GM19043 (cell line): Measurements from ENCODE around the gene TRIM24.
A peak's percentile ranks its signal among the peaks of the same experiment; 100 is the strongest.
"Not testable (repeated sequence)": the region's sequence is repeated elsewhere in the genome, so short reads cannot be mapped to it uniquely, and the experiment has no call there.

ENCODE experiments used
- ATAC-seq: cut with Tn5 transposase; IDR thresholded peaks from one replicate; pipeline ENCODE4 v1.9.1; 2021; ENCODE audit warnings: low read depth; ENCODE audit not compliant: unreplicated experiment

The TRIM24 gene

DNA sequence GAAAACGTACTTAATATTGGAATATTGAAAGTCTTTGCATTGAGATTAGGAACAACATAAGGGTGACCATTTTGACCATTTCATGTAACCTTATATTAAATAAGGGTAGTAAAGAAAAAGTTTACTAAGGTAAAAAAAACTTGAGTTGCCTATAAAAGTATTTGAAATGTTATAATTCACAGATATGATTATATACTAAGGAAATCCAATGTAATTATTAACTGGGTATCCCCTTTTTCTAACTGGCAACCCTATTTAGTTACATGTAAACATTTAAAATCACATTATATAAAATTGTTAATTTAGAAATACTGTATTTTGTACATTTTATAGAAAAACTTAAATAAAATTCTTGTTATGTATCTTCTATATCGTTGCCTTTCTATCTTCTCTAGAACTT is 64.2 kb downstream of the TRIM24 start:
- ATAC-seq: no peak

DNA sequence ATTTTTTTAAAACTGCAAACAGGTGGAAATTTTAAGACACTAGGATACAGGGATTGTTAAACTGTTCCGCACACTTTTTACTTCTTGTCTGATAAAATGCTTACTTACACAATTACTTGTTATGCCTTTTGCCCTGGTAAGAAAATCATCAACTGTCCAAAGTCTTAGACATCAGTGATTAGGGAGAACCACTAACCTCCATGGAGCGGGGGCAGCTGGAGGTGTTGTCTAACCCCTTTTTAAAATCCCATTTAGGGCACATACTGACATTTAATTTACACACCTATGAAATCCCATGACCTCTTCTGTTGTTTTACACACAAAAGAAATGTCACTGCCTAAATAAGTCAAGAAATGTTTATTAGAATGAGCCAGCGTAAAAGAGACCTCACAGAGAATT is 65.7 kb downstream of the TRIM24 start:
- ATAC-seq: no peak

DNA sequence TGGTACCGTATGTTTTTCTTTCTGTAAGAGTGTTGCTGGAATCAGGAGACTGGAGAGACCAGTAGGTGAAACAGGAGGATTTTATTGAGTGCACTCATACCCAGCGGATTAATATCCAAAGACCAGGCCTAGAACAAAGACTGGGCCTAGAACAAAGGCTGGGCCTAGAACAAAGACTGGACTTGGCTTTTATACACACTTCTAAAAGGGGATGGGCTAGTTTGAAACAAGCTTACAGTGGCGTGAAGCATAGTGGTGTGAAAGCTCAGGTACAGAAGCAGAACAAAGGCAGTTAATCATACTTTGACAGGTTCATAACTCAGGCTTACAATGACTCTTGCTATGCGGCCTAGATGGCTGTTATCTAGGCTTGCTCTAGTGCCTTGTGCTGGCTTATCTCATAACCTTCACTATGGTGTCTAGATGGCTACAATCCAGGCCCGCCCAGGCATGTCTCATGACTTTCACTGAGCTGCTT is 67.7 kb downstream of the TRIM24 start:
- no peak for ATAC-seq

DNA sequence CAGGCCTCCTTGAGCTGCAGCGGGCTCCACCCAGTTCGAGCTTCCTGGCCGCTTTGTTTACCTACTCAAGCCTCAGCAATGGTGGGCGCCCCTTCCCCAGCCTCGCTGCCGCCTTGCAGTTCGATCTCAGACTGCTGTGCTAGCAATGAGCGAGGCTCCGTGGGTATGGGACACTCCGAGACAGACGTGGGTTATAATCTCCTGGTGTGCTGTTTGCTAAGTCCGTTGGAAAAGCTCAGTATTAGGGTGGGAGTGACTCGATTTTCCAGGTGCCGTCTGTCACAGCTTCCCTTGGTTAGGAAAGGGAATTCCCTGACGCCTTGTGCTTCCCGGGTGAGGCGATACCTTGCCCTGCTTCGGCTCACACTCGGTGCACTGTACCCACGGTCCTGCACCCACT is 76.8 kb downstream of the TRIM24 start:
- ATAC-seq: not testable (repeated sequence)

DNA sequence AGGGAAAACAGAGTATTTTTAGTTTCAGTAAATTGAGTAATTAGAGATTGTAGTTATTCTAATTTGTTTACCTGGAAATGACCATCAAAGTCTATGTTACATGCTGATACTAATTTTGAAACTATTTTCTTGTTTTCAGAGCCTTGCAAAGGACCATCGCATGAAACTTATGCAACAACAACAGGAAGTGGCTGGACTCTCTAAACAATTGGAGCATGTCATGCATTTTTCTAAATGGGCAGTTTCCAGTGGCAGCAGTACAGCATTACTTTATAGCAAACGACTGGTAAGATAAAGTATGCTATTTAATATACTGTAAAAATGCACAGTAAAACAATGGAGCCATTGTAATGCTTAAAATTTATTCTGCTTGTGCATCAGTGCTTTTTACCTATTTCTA is 78.5 kb downstream of the TRIM24 start:
- no peak for ATAC-seq

DNA sequence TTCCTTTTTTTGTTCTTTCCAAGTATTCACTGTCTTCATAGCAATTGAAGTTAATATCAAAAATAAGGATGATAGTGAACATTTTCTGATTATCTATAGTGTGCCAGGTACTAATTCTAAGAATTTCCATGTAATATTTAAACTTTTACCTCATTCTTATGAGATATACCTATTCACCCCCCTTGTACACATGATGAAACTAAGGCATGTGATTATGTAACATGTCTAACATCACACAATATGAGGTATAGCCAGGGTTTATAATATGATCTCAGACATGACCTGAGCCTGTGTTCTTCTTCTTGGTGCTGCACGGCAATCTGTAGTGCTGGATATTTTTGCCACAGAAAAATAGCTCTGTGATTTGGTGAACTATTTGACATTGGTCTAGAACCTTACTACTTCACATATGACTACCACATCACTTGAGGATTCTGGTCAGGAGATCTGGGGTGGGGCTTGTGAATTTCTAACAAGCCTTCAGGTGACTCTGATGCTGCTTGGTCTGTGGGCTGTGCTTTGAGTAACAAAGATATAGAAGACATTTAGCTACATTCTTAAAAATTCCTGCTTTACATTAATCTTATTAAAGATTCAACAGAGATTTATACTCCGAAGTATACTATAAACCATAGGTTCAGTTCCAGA is 79.1 kb downstream of the TRIM24 start:
- no peak for ATAC-seq

DNA sequence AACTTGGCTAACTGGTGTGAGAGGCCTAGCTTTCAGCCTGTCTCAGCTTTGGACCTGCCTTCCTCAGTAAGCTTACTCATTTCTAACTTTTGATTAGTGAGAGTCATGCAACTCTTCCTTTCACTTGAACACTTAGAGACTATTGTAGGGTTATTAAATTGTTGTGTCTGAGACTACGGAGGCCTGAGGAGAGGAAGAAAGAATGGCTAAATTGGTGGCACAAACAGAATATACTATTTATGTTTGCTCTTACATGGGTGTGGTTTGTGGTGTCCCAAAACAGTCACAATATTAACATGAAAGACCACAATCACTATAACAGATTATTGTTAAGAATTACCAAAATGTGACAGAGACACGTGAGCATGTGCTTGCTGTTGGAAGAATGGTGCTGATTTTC is 82.1 kb downstream of the TRIM24 start:
- peak; percentile 91 for ATAC-seq

DNA sequence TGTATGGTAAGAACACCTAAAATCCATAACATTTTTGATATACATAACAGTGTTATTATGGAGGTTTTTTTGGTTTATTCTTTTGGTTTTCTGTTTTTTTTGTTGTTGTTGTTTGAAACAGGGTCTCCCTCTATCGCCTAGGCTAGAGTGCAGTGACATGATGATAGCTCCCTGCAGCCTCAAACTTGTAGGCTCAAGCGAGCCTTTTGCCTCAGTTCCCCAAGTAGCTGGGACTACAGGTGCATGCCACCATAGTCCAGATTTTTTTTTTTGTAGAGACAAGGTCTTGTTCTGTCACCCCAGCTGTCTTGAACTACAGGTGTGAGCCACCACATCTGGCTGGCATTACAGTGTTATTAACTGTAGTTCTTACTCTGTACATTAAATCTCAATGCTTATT is 83.7 kb downstream of the TRIM24 start:
- ATAC-seq: no peak

DNA sequence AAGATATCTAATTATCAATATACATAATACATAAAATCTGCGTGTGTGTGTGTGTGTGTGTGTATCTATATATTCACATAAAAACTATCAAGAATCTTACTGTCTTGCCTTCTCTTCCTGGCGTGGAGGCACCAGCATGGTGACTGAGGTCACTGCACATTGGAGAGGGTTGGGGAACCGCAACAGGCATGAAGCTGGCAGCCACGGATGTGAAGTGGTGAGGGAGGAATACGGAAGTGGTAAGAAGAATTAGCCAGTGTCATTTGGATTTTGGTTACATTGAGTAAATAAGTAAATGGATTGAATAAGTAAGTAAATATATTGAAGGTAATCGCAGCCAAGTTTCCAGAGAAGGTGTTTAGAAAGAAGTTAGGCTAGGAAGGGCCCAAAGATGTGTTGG is 85.1 kb downstream of the TRIM24 start:
- no peak for ATAC-seq

DNA sequence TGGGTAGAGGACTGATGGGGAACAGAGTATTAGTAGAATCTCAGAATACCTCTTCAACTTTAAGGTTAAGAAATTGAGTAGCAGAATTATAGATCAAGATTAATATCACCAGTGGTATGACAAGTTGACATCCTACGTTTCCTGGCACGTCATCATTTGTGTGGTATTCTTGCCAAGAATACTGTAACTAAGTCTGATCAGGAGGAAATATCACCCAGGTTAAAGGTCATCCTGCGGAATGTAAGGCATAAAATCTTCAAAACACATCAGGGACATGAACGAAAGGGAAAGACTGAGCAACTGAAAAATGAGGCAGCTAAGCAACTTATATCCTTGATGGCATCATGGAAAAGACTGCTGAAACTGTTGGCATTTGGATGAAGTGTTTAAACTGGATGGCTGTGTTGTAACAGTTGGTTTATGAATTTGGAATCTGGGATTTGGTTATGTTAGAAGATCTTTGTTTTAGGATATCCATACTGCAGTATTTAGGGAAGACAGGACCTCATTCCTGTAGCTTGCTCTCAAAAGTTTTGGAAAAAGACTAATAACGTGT is 86.1 kb downstream of the TRIM24 start:
- no peak for ATAC-seq

DNA sequence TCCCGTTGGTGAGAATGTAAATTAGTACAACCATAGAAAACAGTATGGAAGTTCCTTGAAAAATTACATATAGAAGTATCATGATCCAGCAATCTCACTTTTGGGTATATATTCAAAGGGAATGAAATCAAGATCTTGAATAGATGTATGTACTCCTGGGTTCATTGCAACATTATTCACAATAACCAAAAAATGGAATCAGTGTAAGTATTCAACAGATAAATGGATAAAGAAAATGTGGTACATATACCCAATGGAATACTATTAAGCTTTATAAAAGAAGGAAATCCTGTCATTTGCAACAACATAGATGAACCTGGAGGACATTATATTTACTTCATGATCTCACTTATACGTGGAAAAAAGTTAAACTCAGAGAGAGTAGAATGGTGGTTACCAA is 86.8 kb downstream of the TRIM24 start:
- ATAC-seq: no peak

DNA sequence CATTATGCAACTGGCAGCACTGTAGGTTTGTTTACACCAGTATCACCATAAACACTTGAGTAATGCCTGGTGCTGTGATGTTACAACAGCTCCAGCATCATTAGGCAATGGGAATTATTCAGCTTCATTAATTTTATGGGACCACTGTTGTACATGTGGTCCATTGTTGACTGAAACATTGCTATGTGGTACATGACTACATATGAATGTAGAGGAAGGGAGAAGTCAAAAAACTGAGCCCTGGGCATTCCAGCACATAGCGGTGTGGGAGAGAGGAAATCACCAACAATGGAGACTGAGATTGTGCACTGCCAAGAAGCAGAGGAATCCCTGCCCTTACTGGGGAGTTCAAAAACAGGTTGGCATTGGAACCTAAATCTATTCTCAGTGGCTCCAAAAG is 89.0 kb downstream of the TRIM24 start:
- ATAC-seq: no peak

DNA sequence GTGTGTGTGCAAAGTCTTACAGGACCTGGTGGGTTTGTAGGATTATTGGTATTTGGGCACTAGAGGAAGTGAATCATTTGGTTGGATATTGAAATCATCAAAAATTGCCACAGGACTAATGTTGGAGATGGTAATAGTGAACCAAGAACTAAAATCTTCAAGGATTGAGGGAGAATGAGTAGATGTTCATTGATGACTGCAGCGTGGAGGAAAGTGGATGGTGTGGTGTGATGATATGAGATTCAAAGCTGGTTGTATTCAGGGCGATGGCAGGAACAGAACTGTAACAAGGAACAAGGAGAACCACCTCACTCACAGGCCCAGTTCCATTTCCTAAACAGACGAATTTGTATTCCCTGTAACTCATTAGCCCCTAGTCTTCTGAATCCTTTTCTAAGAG is 90.3 kb downstream of the TRIM24 start:
- no peak for ATAC-seq

DNA sequence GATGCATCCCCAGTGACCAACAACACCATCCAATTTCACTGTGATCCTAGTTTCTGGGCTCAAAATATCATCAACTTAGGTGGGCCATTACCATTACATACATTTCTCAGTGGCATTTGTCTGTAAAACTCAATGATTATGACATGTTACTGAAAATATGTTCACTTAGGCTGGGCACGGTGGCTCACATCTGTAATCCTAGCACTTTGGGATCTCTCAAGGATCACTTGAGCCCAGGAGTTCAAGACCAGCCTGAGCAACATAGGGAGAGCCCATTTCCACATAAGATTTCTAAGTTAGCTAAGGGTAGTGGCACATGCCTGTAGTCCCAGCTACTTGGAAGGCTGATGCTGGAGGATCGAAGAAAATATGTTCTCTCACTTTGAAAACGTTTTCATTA is 91.0 kb downstream of the TRIM24 start:
- ATAC-seq: no peak

DNA sequence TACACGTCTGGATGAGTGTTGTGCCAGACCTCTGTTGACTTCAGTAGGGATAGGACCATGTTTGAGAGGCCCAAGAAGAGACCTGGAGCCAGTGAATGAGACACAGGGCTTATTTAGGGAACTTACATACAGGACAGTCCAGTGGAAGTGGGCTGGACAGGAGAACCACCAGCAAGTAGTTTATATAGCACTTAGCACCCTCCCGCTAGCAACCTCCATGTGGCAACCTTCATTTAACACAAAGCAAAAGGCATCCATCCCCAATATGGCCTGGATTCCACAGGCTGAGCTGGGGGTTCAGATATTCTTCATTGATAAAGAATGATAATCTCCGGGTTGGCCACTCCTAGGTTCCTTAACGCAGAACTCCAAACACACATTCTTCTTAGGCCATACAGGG is 93.7 kb downstream of the TRIM24 start:
- no peak for ATAC-seq

DNA sequence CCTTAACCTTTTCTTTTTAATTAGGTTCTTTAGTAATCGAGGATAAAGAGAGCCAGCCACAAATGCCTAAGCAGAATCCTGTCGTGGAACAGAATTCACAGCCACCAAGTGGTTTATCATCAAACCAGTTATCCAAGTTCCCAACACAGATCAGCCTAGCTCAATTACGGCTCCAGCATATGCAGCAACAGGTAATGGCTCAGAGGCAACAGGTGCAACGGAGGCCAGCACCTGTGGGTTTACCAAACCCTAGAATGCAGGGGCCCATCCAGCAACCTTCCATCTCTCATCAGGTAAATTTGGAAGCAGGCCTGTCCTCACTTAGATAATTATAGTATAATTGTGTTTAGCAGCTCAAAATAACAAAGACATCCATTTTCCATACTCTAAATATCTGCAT is 94.6 kb downstream of the TRIM24 start:
- no peak for ATAC-seq

DNA sequence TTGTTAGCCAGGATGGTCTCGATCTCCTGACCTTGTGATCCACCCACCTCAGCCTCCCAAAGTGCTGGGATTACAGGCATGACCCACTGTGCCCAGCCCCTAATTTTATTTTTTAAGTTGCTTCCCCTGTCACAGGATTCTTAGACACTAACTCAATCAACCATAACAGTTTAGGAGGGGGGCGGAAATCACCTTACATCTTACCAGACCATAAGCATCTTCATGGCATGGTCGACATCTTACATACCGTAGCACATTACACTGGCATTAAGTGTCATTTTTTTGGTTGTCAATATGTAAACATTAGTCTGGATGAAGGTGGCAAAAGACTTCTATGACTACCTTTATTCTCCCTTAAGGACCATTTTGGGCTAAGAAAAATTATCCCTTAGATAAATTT is 95.6 kb downstream of the TRIM24 start:
- no peak for ATAC-seq

DNA sequence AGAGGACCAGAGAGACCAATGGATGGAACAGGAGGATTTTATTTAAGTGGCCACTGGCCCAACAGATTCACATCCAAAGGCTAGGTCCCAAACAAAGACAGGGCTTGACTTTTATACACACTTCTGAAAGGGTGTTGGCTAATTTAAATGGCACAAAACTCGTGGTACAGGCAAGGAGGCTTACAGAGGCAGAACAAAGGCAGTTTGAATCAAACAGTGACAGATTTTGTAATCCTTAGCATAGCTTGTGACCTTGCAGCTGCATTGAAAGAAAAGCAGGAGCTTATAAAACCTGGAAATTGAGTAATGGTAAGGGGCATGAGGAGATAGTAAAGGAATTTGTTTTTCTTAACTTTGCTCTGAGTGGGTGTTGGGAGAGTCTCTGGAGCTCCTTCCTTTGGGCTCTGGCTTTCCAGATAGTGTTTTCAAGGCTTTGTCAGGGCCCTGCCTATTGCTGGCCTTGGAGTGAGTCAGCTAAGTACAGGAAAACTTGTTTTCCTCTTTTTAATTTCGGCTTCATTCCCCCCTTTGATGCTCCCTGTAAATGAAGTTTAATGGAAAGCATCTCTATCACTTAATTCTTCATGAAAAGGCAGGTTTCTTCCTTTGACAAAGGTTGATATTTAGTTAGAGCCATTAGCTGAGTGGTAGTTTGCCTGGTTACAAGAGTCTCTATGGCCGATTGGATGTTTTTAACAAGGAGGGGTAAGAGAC is 96.9 kb downstream of the TRIM24 start:
- ATAC-seq: no peak

DNA sequence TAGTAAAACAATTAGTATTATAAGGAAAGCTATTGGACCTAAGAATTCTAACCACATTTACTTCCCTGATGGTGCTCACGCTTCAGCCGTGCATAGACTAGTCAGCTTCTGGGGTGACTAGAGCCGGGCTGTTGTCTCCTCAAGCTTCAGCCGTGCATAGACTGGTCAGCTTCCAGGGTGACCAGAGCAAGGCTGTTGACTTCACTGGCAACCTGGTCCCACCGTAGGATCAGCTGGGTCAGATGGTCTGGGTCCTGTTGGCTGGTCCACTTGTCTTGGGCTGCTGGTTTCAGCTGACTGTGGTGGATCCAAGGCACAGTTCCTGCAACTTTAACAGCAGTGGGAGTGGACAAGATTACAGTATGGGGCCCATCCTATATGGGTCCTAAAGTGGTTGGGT is 99.4 kb downstream of the TRIM24 start:
- no peak for ATAC-seq

DNA sequence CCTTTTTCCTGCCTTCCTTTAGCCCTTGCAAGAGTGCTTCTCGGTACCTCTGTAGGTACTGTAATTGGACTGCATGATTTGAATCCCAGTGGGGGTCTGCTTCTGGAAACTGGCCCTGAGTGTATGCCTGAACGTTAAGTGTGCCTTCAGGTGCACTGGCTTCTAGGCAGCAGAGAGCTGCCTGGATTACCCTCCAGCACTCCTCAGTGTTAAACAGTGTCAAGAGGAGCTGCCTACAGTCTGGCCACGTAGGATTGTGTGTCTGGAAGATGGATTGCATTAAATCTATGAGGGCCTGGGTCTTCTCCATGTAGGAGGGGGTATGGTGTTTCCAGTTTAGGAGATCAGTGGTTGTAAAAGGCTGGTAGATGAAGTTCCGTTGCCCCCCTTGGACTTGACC is 103.7 kb downstream of the TRIM24 start:
- no peak for ATAC-seq

DNA sequence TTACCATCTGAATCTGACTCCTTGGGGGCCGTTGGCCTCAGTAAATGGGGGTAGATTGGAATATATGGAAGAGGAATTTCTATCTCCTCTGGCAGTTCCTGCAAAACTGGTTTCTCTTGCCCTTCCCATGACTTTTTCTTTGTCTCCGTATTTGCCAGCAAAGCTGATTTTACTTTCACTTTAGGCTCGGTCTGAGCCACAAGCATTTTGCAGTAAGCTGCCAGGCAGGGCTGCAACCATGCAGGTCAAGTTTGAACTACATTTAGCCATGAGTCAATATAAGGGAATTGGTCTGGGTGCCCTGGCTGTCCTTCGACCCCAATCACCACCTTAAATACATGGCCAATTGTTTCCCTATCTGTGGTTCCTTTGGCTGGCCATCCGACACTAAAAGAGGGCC is 104.3 kb downstream of the TRIM24 start:
- no peak for ATAC-seq

DNA sequence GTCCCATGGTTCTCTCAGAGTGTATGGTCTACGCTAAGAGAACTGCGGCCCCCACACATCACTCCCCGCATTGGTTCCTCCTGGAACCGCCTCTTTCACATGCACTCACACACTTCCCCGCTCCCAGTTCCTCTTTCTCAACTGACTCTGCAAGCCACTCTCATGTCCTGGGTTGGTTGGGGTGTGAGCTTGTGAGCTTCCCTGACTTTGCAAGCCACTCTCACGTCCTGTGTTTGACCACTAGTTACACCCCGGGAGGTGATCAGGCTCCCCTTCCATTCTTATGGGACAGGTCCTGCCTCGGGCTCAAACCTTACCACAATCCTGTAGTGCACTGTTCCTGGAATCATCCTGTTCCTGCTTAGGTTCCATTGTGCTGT is 105.0 kb downstream of the TRIM24 start:
- ATAC-seq: no peak
